PC-3 (cell line): ENCODE measurements around the gene KRTAP6-3.

Experiments
- EZH2 ChIP-seq: fragments of 300-600 bp; sonication (generic); IDR thresholded peaks from one replicate; pipeline ENCODE4 v1.6.1; 2017; ENCODE audit warnings: antibody characterized with exemption, mild to moderate bottlenecking, low read length; ENCODE audit not compliant: unreplicated experiment
- TF ChIP-seq, protein P1 (sequence below): fragments of 300-600 bp; sonication (generic); conservative IDR thresholded peaks from 2 replicates; pipeline ENCODE4 v1.5.1; 2017; ENCODE audit warnings: antibody characterized with exemption, low read depth, mild to moderate bottlenecking, low read length

DNA sequence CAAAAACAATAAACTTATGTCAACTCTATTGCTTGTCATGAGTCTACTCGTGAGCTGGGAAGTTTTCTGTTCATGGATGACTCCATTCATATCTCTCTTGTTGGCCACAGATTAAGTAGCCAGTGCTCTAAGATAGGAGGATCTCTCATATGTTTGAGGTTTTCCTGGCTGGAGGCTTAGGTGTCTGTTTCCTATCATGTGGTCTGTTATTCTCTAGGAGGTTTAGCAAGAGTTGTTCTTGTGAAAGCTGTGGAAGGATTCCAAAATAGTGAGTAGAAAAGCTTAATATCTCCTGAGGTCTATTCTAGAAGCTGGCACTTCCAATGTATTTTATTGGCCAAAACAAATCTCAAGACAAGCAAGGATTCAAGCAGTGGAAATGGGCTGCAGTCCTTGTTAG is 37.0 kb downstream of the KRTAP6-3 start:
- TF ChIP-seq EZH2, result no peak
- TF ChIP-seq, protein P1, sequence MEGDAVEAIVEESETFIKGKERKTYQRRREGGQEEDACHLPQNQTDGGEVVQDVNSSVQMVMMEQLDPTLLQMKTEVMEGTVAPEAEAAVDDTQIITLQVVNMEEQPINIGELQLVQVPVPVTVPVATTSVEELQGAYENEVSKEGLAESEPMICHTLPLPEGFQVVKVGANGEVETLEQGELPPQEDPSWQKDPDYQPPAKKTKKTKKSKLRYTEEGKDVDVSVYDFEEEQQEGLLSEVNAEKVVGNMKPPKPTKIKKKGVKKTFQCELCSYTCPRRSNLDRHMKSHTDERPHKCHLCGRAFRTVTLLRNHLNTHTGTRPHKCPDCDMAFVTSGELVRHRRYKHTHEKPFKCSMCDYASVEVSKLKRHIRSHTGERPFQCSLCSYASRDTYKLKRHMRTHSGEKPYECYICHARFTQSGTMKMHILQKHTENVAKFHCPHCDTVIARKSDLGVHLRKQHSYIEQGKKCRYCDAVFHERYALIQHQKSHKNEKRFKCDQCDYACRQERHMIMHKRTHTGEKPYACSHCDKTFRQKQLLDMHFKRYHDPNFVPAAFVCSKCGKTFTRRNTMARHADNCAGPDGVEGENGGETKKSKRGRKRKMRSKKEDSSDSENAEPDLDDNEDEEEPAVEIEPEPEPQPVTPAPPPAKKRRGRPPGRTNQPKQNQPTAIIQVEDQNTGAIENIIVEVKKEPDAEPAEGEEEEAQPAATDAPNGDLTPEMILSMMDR, result no peak
